22Rv1 (cell line): Measurements from ENCODE around the gene BACH2.

Source experiments
- H3K27ac ChIP-seq: fragments of 450-650 bp; 2 replicates; pipeline ENCODE4 v1.5.1; 2017
- CTCF ChIP-seq: fragments of 450-650 bp; IDR thresholded peaks from 2 replicates; pipeline ENCODE4 v1.5.1; 2017; ENCODE audit warnings: mild to moderate bottlenecking
- ZFX ChIP-seq: fragments of 450-650 bp; IDR thresholded peaks from 2 replicates; pipeline ENCODE4 v1.6.1; 2017; ENCODE audit warnings: antibody characterized with exemption, borderline replicate concordance

BACH2 gene

GRCh38 chr6:90079560-90080490 is 216.8 kb downstream of the BACH2 start:
- TF ChIP-seq CTCF = no peak
- no peak for TF ChIP-seq ZFX
- no peak overlapping the region for H3K27ac ChIP-seq

DNA sequence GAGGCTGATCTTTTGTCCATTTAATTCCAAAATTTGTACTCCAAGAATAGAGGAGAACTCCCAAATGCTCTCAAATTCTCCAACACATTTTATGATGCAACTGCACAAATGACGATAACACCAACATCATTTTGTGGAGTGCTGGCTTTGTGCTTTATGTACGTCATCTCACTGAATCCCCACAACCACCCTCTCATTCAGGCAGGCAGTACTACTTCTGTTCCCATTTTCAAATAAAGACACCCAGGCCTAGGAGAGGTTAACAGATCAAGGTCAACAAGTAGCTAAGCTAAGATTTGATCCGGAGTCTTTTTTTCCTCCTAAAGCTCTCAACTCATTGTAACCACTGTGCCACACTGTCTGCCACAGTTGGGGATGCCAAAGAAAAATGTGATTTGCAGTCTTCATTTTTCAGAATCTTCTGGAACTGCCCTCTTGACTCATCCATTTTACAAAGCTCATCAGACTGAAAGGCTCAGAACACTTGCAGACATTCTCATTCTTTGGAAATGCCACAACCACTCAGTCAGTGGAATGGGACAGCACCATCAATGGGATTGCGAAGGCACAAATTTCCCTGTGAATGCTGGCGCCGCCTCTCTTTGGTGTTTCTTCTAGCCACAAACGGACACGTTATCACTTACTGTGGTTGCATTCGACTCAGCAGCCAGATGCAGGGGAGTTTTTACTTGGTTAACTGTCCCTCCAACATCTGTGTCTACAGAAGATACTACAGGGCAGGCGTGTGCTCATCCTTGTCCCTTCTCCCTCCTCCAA is 217.9 kb downstream of the BACH2 start:
- TF ChIP-seq ZFX (no peak), CTCF (no peak)
- H3K27ac ChIP-seq = no peak overlapping the region

DNA sequence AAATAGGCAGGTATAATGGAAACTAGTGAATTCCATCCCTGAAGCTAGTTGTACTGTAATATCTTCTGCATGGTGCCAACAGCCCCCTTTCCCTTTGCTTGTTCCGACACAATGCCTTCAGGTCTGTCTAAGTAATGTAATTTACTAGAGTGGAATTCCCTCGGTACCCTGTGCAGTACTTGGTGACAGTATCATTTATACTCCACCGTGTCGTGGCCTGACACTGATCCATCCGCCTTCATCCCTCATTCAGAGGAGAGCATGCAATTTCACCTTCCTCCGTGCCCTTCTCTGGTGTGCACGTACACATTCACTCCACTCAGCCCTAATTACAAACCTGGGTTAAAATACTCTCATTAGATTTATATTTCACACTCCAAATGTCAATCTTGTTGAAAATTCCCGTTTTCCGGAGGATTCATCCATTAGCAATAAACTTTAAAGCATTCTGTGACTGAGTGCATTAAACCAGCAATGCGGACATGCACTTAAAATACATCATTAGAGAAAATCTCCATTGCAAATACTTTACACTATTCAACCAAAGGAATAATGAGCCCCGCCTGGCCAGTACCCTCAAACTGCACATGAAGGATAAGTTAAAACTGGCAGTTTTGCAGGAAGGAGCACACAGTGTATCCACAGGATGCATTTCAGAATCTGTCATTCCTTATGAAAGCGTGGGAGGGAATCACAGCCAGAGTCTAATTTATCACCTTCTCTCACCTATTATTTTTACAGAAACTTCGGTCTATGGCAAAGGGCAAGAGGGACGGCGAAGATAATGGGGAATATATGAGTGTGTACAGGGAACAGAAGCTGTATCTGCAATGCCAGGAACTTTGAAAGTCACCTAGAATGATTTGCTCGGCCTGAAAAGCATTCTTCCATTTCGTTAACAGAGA is 219.9 kb downstream of the BACH2 start:
- TF ChIP-seq CTCF (no peak), ZFX (no peak)
- no peak overlapping the region for H3K27ac ChIP-seq

- no peak overlapping the region for H3K27ac ChIP-seq
- TF ChIP-seq ZFX = no peak
- TF ChIP-seq CTCF = no peak
Measured at GRCh38 chr6:90074161-90074850, 222.3 kb downstream of the BACH2 start.

- TF ChIP-seq CTCF (no peak), ZFX (no peak)
- H3K27ac ChIP-seq = no peak overlapping the region
Measured at GRCh38 chr6:90072935-90073464, 223.6 kb downstream of the BACH2 start.

GRCh38 chr6:90072501-90072900 is 224.1 kb downstream of the BACH2 start:
- no peak for TF ChIP-seq ZFX
- no peak for TF ChIP-seq CTCF
- no peak overlapping the region for H3K27ac ChIP-seq
